AG10803 (cell line): ENCODE data around the gene NT5C2.

ENCODE experiments used
- DNase-seq: peaks from one replicate; pipeline ENCODE4 v3.0.0; 2010; ENCODE audit warnings: low read depth
- H3K4me3 ChIP-seq: 2 replicates; pipeline ENCODE4 v1.5.1; 2011; ENCODE audit warnings: mild to moderate bottlenecking, low read length, control low read depth
- CTCF ChIP-seq: conservative IDR thresholded peaks from 2 replicates; pipeline ENCODE4 v1.5.1; 2011; ENCODE audit warnings: mild to moderate bottlenecking, low read length, control low read depth, inconsistent platforms

NT5C2 gene

GRCh38 chr10:103053659-103054581, 139.2 kb downstream of the NT5C2 start:
- H3K4me3 ChIP-seq = peak overlapping the region; percentile 51
- peak; percentile 62 for TF ChIP-seq CTCF
- DNase-seq = peak; percentile 87

GRCh38 chr10:103049237-103049636, 143.8 kb downstream of the NT5C2 start:
- H3K4me3 ChIP-seq = no peak overlapping the region
- no peak for DNase-seq
- no peak for TF ChIP-seq CTCF

GRCh38 chr10:103047381-103047780, 145.7 kb downstream of the NT5C2 start:
- no peak overlapping the region for H3K4me3 ChIP-seq
- TF ChIP-seq CTCF = no peak
- no peak for DNase-seq

- TF ChIP-seq CTCF = no peak
- H3K4me3 ChIP-seq = no peak overlapping the region
- DNase-seq = no peak
These were observed 147.1 kb downstream of the NT5C2 start for GRCh38 chr10:103045961-103046360.

- H3K4me3 ChIP-seq = 0 out of 2 replicates have a peak overlapping the region, but pooled peaks have one; percentile 21
- DNase-seq = peak; percentile 96
- TF ChIP-seq CTCF = 0 out of 2 replicates have a peak, but pooled peaks have one; percentile 1
These were observed 148.1 kb downstream of the NT5C2 start for GRCh38 chr10:103044942-103045489.

GRCh38 chr10:103042908-103043307, 150.2 kb downstream of the NT5C2 start:
- no peak overlapping the region for H3K4me3 ChIP-seq
- TF ChIP-seq CTCF = no peak

GRCh38 chr10:103042129-103042528, 150.9 kb downstream of the NT5C2 start:
- no peak for TF ChIP-seq CTCF
- no peak for DNase-seq
- no peak overlapping the region for H3K4me3 ChIP-seq

More at GRCh38 chr10:103042908-103043307, 150.2 kb downstream of the NT5C2 start:
- DNase-seq = no peak
